GDM1 (cell line): ENCODE measurements around the gene RPL7A.
"Not testable (repeated sequence)": the region's sequence is repeated elsewhere in the genome, so short reads cannot be mapped to it uniquely, and the experiment has no call there.

ENCODE experiments used
- DNase-seq: peaks from one replicate; lab custom pipeline; 2025; lab: John Stamatoyannopoulos, UW

The RPL7A gene

DNA sequence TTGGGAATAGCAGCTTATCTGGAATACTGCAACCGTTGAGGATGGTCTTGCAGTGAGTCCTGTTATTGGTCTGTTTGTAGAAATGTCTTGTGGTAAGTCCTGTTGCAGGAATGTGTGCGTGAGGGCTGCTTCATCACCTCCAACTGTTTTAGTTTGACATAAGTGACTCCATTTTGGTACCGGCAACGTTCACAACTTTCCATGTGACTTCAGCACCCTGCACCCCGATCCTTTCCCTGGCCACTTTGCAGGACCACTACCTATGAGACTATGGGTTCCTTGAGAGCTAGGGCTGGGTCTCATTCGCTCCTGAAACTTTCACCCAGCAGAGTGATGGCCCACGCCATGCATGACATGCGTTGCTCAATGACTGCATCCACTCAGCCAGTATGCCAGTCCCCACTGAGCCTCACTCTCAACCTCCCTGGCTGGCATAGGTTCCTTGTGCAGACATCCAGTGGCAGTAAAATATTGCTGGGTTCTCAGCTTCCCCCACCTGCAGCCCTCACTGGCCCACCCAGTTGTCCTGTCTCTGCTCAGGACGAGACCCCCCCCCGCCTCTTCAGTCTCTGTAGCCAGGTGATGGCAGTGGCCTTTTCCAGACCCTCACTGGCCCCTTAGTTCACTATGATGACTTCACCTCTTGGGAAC, 20.1 kb upstream of the RPL7A start:
- DNase-seq: no peak

DNA sequence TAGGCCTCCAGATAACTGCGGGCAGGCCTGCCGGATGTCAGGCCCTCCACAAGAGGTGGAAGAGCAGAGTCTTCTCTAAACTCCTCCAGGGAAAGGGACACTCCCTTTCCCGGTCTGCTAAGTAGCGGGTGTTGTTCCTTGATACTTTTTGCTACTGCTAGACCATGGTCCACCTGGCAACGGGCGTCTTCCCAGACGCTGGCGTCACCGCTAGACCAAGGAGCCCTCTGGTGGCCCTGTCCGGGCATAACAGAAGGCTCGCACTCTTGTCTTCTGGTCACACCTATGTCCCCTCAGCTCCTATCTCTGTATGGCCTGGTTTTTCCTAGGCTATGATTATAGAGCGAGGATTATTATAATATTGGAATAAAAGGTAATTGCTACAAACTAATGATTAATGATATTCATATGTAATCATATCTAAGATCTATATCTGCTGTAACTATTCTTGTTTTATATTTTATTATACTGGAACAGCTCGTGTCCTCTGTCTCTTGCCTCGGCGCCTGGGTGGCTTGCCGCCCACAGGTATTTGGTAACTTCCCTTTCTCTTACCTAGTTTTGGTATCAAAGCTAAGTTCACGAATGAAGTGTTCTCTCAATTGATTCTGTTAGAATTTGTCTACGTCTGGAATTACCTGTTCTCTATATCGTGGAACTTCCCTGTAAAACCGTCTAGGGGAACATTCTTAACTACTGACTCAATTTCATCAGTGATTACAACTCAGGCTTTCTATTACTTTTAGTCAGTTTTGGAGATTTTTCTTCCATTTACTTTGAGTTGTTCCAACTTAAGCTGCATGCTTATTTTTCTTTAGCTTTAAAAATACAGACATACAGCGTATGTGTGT, 18.5 kb upstream of the RPL7A start:
- not testable (repeated sequence) for DNase-seq

DNA sequence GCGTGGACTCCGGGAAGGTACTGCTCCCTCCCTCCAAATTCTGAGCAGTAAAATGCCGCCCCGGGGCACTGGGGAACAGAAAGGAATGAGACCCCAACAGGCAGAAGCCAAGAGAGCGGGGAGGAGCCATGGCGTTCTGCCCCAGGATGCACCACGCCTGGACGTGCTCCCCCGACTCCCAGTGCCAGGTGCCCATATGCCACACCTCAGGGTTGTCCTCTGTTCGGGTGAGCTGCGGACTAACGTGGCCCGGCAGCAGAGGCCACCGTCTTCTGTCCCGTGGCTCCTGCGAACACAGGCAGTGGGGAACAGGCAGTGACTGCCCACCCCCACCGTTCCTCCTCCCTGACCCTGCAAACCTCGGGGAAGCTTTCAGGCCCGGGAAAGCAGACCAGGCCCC, 16.8 kb upstream of the RPL7A start:
- no peak for DNase-seq

DNA sequence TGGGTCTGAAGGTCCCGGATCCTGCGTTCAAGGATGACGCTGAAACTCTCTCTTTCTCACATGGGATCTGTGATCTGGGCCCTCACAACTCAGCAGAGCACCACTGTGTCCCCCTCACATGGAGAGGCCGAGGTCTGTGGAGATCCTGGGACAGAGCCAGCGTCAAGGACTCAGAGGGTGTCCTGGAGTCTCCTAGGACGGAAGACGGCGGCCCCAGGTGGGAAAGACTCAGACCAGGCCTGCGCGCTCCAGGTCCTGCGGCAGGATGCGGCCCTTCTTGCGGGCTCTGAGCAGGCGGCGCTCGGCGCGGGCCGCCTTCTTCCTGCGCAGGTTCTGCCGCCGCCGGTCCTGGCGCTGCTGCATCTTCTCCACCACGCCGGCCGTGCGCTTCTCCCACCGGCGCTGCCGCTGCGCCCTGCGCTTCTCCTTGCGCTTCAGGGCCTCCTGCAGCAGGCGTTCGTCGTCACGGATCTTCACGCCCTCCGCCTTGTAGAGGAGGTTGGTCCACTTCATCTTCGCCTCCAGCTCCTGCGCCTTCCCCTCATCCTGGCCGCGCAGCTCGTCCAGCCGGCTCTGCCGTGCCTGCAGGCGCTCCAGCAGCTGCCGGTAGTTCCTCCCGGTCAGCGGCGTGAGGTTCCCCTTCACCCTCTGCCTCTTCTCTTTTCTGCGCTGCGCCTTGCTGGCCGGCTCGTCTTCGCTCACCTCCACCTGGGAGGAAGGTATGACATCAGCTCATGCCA, 16.2 kb upstream of the RPL7A start:
- DNase-seq: no peak

DNA sequence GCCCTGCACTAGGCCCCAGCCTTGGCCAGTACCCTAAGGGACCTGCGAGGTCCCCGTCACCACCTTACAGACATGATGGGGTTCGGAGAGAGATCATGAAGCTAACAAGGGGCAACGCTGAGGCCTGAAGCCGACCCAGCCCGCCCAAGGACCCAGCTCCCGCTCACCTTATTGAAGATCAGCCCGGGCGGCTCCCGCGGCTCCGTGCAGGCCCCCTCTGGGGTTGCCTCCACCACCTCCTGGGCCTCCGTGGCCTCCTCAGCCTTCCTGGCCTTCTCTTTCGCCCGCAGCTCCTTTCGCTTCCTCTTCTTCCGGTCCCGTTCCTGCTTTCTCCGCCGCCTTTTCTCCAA, 15.7 kb upstream of the RPL7A start:
- no peak for DNase-seq

DNA sequence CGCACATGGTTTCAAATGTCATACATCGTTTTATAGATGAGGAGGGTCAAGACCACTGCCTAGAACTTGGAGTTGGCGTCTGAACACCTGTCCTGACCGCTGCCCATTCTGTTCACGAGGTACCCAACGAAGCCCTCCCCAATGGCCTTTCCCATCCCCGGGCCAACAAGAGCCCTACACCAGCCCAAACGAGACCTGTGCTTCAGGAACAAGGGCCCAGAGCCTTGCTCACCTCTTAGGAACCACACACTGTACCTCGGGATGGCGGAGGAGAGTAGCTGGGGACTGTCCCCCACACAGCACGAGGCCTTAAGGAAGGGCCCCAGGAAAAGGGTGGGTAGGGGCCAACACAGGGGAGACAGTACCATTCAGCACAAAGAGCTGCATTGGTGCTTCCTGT, 15.0 kb upstream of the RPL7A start:
- no peak for DNase-seq

DNA sequence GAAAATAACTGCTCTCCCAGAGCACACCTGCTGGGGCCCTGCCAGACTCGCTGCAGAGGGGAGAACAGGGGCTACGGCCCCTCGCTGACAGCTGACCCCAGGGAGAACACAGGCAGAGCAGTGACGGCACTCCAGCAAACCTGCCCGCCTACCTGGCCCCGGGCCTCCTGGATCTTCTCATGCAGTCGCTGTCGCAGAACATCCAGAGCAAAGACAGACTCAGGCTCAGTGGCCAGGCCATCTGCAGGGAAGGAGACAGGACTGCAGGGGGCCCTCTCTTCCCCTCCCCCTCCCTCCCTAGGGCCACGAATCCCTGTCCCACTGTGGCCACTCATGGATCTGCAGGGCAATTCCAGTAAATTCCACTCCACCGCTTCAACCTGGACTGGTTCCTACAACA, 14.5 kb upstream of the RPL7A start:
- no peak for DNase-seq

DNA sequence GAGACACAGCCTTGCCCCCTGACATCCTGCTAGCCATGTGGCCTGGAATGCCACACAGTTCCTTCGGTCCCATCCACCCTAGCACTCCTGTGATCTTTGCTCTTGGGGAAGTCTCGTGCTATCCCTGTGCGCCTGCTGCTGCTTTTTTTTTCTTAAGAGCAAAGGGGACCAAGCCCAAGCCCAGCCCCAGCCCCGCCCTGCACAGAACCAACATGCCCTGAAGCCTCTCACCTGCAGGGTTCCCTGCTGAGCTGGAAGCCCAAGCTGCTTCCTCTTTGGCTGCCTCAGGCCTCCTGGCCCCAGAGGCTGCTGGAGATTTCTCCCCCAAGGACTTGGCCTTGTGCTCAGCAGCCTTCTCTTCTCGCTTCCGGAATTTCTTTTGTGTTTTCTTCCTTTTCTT, 13.9 kb upstream of the RPL7A start:
- DNase-seq: no peak

DNA sequence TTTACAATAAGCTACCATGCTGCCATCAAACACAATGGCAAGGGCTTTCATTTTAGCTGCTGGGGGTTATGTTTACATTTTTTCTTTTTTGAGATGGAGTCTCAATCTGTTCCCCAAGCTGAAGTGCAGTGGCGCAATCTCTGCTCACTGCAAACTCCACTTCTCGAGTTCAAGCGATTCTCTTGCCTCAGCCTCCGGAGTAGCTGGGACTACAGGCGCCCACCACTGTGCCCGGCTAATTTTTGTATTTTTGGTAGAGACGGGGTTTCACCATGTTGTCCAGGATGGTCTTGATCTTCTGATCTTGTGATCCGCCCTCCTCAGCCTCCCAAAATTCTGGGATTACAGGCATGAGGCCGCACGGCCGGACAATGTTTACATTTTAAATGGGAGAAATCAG, 13.1 kb upstream of the RPL7A start:
- DNase-seq: not testable (repeated sequence)

DNA sequence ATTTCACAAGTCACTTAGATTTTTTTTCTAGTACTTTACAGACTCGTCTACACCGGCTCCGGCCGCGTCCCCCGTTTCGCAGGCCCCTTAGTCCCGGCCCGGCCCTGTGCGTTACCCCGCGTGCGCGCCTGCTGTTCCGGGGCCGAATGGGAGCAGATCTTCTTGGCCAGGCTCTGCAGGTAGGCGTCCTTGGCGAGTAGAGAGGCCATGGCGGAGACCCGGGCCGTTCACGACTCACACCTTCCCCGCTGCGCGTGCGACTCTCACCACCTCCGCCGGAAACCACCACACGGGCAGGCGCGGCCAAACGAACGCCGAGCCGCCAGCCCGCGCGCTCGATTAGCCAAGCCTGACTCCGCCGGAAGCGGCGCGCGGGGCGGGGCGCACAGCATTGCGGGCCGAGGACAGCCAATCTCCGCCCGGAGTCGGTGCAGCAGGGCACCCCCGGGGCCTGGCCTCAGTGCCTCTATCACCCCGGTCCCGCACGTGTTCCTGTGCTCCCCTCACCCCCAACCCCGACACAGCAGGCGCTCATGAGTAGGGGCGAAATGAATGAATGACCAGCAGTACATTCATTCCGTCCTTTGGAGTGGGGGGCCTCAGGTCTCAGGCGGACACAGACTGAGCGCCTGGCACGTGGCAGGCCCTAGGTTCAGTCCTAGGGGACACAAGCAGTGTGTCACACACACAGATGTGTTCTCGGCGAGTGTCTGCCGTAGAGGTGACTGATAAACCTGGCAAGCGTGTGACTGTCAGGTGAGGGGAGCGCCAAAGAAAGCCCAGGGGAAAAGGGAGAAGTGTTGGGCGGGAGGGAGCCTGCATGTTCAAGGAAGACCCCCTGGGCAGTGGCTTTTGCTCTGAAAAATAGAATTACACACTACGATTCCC, 11.8 kb upstream of the RPL7A start, which contains the start of gene SURF6:
Gene SURF6, minus strand, starts transcription at position 265 of the 888 bp plus-strand sequence. Its CDS starts 56 bp downstream, at position 209.
- peak; percentile 85 for DNase-seq

DNA sequence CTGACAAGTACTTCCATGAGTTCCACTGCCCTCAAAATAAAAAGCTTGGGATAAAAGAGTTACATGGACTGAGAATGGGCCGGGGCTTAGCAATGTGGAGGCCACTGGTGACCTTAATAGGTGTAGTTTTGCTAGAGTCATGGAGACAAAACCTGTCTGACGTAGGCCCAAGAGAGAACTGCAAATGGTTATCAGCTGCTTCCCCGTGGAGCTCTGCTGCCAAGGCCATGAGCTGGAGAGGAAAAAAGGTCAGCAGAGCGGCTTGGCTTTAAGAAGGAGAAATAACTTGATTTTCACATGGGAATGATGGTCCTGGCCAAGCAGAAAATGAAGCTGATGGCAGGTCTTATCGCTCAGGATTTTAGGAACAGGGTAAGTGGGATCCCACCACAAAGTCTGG, 8.4 kb upstream of the RPL7A start:
- DNase-seq: no peak

DNA sequence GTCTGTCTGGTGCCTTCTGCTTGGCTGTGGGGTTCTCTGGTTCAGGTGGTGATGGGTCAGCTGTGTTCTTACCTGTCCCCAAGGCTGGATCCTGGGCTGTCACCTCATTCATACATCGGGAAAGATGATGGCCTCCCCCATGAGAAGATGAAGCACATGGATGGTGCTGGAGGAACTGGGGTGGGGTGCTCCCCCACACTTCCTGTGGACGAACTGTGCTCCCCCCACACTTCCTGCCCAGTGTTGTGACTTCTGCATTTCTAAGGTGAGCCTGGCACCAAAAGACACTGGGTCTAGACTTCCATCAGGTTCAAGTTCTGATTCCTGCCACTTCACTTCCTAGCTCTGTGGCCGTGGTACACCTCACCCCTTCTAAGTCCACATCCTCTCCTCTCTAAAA, 7.8 kb upstream of the RPL7A start:
- peak; percentile 52 for DNase-seq

DNA sequence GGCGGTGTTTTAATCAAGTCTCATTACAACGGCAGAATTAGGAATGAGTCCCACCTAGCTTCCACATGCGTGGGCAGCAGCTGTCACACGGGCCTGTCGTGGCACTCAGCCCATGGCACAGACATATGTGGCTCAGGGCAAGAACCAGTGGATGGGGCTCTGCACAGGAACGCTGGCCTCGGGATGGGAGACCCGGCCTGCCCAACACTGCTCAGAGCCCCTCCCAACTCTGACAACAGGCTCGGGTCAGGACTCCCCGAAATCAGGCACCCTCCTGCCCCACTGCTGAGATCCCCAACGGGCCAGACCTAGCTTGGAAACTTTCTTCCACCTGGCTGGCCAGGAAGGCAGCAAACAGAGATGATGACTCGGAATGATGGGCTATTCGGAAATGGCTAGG, 7.1 kb upstream of the RPL7A start:
- DNase-seq: no peak

DNA sequence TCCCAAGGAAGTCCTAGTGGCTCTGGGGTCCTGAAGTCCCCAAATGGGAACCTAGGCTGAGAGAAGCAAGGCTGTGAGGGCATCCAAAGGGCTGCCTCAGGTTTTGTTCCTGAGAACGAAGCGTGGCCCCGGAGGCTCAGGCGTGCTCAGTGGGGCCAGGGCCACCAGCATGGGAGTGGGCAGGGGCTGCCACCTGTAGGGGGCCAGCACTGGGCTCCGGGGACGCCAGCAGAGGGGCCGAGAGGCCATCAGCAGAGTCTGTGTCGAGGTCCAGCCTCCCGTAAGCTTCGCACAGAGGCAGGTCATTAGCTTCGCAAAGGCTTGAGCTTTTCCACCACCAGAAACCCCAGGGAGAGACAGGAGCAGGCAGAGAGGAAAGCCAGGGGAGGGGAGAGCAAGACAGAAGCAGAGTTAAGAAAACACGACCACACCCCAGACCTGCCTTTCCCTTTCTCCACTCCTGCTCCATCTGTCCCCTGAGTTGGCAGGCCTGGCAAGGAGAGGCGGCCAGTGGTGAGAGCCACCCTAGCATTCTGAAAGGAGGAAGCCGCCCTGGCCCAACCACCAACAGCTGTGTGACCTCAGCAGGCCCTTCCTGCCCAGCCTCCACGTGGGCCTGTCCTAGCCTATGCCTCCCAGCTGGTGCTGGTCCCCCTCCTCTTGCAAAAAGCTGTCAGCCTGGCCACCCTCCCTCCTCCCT, 6.5 kb upstream of the RPL7A start:
- peak; percentile 15 for DNase-seq

DNA sequence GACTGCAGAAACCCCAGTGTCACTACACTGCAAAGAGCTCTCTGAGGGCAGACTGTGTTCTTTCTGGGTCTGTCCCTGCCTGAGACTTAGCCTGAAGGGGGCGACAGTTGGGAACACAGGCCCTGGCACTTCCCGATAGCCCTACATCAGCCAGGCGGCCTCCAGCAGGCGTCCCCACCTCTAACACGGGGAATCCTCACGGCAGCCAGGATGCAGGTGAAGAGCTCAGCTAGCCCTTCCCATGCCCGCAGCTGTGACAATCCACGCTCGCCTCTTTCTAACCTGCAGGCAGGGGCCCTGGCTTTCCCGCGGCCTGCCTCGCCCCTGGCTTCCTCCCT, 6.0 kb upstream of the RPL7A start:
- DNase-seq: no peak

DNA sequence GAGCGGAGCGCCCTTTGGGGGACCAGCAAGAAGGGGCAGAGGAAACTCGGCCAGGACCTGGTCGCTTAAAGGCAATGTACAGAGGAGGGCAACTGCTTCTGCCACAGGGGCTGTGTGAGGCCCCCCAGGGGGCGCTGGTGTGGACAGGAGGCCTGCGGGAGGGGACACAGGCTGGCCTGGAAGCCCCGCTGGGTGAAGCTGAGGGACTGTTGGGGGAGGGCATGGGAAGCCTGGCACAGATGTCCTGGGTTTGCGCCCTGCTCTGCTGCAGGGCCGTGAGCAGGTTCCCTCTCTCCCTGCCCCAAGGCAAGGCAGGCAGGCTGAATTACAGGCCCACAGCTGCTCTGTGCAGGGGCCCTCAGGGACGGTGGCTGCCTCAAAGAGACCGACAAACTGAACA, 5.4 kb upstream of the RPL7A start:
- no peak for DNase-seq

DNA sequence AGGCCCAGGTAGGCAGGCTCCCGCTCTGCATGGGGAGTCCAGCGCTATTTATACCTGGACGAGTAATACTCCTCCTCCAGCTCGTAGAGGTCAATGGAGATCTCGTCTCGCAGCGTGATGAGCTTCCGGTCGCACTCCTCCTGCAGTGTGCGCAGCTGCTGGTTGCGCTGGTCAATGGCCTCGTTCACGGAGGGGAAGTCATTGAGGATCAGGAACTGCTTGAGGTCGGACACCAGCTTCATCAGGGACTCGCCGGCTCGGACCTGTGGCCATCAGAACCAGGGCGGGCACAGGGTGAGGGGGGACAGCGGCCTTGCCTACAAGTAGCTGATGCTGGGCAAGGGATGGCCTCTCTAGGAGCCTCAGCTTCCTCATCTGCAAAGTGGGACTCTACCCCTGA, 3.9 kb upstream of the RPL7A start:
- no peak for DNase-seq

DNA sequence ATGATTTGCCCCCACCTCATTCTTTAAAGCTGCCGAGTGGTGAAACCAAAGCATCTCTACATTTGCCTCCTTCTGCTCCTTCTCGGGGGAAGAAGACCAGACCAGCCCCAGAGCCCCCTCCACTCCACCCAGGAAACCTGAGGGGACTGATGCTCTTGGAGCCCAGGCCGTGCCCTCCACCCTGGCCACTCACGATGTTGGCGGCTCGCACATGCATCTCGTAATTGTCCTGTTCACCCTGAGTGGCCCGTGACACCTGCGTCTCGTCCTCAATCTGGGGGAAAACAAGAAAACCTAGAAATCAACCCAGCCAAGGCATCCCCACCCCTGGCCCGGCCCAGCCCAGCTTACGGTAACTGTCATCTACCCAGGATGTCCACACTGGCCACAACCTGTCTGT, 3.0 kb upstream of the RPL7A start:
- DNase-seq: no peak

DNA sequence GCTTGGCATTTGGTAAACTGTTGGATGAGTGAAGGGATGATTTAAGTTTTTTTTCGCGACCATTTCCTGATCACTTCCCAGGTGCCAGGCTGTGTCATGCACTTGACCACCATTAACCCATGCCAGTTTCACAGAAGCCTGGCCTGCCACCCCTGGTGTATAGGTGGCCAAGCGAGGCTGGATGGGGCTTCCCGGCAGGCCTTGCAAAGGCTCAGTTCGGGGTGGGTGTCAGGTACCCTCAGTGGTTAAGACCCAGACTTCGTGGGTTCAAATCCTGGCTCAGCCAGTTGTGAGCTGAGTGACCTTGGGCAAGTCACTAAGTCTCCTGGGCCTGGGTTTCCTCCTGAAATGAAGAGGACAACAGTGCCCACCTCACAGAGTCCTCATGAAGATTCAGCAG, 2.4 kb upstream of the RPL7A start:
- DNase-seq: no peak

DNA sequence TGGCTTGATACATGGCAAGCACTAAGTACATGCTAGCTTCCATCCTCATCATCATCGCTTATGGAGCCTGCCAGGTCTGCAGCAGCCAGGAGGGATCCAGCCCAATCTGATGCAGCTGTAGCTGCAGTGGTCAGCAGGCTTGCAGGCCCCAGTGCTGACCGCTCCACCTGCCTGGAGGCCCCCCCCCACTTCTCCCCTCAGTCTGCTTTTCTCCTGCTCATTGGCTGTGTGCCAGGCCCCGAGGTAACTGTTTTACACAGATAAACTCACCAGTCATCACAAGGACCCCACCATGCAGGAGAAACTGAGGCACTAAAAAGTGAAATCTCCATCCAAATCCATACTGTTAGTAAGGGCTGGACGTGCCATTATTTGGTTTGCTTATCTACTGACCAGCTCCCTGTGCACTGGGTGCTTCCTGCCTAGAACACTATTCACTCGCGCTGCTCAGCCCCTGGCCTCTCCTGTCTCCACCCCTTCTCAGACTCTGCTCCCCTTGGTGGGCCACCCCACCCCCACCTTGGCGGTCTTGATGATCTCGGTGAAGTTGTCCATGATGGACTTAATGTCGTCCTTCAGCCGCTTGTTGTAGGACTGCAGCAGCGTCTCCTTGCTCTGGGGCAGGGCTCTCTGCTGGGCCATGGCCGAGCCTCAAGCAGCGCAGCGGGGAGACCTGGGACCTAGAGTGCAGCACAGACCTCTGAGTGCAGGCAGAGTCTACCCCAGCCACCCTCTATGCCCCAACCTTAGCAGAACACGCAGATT, 1.8 kb upstream of the RPL7A start:
- DNase-seq: no peak

DNA sequence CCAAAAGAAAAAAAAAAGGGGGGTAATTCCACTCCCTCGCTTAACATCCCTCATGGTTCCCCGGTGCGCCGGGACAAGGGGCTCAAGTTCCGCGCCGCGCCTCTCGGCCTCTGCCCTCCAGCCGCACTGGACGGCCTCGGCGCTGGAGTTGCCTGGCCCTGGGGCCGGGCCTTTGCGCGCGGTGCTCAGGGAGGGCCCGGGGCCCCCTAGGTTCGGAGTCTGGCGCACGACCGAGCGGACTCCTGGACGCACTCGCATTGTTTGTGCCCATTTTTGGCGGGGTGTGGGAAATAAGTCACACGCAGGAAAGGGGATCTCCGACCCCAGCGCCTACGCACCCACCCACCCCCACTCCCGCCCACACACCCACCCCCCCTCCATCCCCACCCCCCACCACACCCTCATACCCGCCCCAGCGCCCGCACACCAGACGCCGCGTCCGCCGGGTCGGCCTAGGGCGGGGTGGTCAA, 468 bp upstream of the RPL7A start:
- no peak for DNase-seq
